ENCODE data around the gene DYNC1I1.

GRCh38 chr7:95758187-95758586 is 14.2 kb upstream of the DYNC1I1 start:
- no peak for TF ChIP-seq EZH2 (IDR thresholded peaks at IDR 0.05; ENCODE audit: insufficient read depth, poor library complexity, severe bottlenecking)
- no peak for TF ChIP-seq EZH2phosphoT487 (IDR thresholded peaks at IDR 0.05; ENCODE audit: insufficient read depth, low read depth)
